Mucosa of gallbladder (tissue), 1 donor: ENCODE data around the gene SUGCT. TPM values are rescaled to one million over a fixed set of nuclear protein-coding genes. Genes with fewer than 3 reads are reported as not detected.

ENCODE experiments used
- DNase-seq: peaks from one replicate; pipeline ENCODE4 v3.0.0-alpha.2; 2020; ENCODE audit warnings: low spot score
- total RNA-seq: library from RNA; stranded (reverse); gene quantifications from one replicate; pipeline ENCODE4 v1.2.1, GENCODE V29; 2021
- donor health status: DM: no; HTN: no; CAD: no.

The SUGCT gene
- total RNA-seq, 1 donor from 2014 or later: 7.6 TPM

DNA sequence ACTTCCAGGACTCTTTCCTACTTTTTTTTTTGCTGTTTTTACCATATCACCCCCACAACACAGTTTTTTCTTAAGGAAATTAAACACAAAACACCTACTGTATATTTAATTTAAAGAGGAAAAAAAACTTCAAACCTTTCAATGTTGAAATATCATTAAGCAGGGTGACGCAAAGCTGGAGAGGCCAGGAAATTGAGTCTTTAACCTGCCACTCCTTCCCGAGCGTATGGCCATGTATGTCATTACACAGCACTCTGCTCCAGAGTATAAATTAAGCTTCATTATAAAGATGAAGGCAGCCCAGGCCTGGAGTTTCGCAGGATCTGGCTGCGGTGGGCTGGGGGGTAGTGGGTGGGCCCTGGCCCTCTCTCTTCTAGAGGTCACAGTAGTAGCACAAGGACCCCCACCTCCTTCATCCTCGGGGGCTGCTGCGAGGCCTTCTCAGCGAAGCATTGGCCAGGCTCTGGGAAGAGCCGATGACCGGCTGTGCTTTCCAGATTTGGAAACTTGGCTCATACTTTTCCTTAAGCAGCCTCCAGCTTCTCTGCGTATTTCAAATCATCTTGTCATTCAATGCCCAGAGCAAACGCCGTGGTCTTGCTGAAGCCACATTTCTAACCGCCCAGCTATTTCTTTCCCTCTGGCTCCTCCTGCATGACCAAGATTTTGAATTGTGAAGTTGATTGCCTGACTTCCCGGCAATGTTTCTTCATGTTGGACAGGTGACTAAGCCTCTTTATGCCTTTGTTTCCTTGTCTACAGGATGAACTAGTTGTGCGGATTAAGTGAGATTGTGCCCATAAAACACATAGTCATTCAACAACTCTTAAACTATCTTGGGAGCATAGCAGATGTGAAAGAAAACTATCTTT, 765.1 kb downstream of the SUGCT start:
- no peak for DNase-seq

DNA sequence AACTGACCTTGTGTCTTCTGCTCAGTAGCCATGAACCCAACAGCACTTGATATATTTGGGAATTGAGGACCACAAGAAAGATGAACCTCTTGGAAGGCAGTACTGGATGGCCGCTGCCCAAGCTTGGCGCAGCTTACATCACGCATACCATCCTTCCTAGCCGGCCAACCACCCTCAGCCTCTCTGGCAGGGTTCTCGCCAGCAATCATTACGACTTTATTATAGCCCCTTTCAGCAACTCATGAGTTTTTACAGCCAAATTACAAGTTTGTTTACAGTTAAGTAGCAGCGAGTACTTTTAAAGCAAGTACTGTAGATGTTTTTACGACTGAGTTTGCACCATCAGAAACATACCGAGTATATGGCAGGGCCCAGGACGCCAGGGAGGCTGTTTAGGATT, 769.1 kb downstream of the SUGCT start:
- no peak for DNase-seq

DNA sequence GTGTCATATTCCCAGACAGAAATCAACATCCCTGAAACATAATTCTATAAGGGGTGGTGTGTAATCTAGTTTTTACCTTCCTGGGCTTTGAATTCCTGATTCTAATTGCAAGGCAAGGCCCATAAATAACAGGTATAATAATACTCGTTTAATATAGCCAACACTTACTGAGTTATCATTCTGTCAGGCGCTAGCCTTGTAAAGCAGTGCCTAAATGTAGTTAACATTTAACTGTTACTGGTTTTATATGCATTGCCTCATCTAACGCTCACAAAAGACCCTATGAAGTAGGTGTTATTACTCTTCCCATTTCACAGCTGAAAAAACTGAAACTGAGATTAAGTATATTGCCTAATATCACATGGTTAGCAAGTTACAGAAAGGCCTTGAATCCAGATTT, 772.5 kb downstream of the SUGCT start:
- DNase-seq: no peak

DNA sequence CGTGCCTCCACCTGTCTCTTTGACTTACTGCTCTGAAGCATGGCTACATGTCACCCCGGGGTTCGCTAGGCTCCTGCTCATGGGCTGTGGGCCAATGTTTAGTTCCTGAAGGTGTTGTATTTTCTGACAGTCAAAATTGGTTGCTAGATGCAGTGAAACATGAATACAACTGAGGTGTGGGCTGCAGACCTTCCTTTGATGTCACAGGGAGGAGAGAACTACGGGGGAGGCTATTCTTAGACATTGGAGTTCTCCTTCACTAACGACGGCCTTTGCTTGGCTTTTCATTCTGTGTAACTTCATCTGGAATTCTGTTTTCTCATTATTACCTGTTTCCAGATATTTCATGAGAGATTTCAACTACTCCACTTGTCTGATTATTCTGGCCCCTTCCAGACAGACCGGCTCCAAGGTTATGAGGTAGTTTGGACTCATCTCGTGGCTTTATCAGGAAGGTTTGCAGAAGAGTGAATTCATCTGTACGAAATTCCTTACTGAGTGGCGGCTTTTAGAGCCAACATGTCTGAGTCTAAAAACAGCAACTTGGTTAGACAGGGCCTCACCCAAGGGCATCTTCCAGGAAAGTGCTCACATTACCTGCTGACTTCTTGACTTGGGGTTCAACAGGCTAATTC, 774.7 kb downstream of the SUGCT start:
- DNase-seq: no peak

Other genes with a start within 250 kb of the SUGCT start
- gene CDK13, start 184.7 kb upstream of the SUGCT start, total RNA-seq: 43.2 TPM
- gene MPLKIP, start 383 bp upstream of the SUGCT start, total RNA-seq: 36.1 TPM